Measurements from ENCODE around the gene IL1RN. TPM values are rescaled to one million over a fixed set of nuclear protein-coding genes. Genes with fewer than 3 reads are reported as not detected.

IL1RN gene
- total and polyA plus RNA-seq, 2 of the 13 experiments (the other 11 are each of a cell fraction or from before 2014, with no cell fraction given) = 21.2 to 101 TPM

DNA sequence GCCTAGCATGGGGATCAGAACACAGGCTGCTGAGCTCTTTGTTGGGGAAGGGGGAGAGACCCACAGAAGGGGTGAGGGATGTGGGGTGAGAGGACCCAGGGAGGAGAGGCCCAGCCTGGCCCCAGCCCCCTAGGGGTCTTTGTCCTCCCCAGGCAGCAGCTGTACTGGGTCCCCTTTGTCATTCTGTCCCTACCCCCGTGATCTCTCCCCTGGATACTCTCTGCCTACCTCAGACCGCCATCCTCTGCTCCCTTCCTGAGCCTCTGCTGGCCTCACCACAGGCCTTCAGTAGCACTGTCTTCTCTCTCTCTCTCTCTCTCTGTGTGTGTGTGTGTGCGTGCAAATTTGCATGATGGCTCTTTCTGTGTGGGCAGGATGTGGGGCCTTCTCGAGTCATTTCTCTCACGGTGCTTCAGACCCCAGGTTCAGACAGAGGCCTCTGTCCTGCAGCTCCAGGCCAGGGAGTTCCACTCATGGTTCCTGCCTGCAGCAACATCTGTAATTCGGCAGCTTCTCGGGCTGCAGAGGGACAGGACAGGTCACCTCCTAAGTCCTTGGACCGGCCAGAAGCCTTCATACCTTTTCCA is 47.7 kb downstream of the IL1RN start (continued):
- no peak for TF ChIP-seq ZNF510 (CRISPR knock-in tag; IDR thresholded peaks at IDR 0.05; ENCODE audit: low read depth)
- TF ChIP-seq GABPA (IDR thresholded peaks at IDR 0.05; ENCODE audit: low read depth, low read length) = no peak
- TF ChIP-seq GABPA (CRISPR knock-in tag; IDR thresholded peaks at IDR 0.05; ENCODE audit: low read depth) = no peak
- TF ChIP-seq ZSCAN22 (CRISPR knock-in tag; IDR thresholded peaks at IDR 0.05) = no peak
- TF ChIP-seq, protein P1, sequence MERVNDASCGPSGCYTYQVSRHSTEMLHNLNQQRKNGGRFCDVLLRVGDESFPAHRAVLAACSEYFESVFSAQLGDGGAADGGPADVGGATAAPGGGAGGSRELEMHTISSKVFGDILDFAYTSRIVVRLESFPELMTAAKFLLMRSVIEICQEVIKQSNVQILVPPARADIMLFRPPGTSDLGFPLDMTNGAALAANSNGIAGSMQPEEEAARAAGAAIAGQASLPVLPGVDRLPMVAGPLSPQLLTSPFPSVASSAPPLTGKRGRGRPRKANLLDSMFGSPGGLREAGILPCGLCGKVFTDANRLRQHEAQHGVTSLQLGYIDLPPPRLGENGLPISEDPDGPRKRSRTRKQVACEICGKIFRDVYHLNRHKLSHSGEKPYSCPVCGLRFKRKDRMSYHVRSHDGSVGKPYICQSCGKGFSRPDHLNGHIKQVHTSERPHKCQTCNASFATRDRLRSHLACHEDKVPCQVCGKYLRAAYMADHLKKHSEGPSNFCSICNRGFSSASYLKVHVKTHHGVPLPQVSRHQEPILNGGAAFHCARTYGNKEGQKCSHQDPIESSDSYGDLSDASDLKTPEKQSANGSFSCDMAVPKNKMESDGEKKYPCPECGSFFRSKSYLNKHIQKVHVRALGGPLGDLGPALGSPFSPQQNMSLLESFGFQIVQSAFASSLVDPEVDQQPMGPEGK (CRISPR knock-in tag; IDR thresholded peaks at IDR 0.05) = no peak
- TF ChIP-seq, protein P2, sequence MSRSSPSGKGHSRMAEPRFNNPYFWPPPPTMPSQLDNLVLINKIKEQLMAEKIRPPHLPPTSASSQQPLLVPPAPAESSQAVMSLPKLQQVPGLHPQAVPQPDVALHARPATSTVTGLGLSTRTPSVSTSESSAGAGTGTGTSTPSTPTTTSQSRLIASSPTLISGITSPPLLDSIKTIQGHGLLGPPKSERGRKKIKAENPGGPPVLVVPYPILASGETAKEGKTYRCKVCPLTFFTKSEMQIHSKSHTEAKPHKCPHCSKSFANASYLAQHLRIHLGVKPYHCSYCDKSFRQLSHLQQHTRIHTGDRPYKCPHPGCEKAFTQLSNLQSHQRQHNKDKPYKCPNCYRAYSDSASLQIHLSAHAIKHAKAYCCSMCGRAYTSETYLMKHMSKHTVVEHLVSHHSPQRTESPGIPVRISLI (CRISPR knock-in tag; IDR thresholded peaks at IDR 0.05; ENCODE audit: borderline replicate concordance) = no peak
- no peak for TF ChIP-seq ZNF703 (CRISPR knock-in tag; IDR thresholded peaks at IDR 0.05; ENCODE audit: borderline replicate concordance)
- TF ChIP-seq, protein P3, sequence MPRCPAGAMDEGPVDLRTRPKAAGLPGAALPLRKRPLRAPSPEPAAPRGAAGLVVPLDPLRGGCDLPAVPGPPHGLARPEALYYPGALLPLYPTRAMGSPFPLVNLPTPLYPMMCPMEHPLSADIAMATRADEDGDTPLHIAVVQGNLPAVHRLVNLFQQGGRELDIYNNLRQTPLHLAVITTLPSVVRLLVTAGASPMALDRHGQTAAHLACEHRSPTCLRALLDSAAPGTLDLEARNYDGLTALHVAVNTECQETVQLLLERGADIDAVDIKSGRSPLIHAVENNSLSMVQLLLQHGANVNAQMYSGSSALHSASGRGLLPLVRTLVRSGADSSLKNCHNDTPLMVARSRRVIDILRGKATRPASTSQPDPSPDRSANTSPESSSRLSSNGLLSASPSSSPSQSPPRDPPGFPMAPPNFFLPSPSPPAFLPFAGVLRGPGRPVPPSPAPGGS (CRISPR knock-in tag; IDR thresholded peaks at IDR 0.05) = no peak
- TF ChIP-seq, protein P4, sequence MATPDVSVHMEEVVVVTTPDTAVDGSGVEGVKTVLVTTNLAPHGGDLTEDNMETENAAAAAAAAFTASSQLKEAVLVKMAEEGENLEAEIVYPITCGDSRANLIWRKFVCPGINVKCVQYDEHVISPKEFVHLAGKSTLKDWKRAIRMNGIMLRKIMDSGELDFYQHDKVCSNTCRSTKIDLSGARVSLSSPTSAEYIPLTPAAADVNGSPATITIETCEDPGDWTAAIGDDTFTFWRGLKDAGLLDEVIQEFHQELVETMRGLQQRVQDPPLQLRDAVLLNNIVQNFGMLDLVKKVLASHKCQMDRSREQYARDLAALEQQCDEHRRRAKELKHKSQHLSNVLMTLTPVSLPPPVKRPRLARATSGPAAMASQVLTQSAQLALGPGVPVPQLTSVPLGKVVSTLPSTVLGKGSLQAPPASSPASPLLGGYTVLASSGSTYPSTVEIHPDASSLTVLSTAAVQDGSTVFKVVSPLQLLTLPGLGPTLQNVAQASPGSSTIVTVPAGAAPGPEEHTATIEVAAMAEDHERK (CRISPR knock-in tag; IDR thresholded peaks at IDR 0.05; ENCODE audit: low read depth) = no peak
- no peak for TF ChIP-seq ZNF781 (CRISPR knock-in tag; IDR thresholded peaks at IDR 0.05; ENCODE audit: borderline replicate concordance, not compliant biosample characterization)
- TF ChIP-seq ZNF317 (CRISPR knock-in tag; IDR thresholded peaks at IDR 0.05) = no peak
- no peak for TF ChIP-seq ZNF549 (CRISPR knock-in tag; IDR thresholded peaks at IDR 0.05)
- TF ChIP-seq, protein P5, sequence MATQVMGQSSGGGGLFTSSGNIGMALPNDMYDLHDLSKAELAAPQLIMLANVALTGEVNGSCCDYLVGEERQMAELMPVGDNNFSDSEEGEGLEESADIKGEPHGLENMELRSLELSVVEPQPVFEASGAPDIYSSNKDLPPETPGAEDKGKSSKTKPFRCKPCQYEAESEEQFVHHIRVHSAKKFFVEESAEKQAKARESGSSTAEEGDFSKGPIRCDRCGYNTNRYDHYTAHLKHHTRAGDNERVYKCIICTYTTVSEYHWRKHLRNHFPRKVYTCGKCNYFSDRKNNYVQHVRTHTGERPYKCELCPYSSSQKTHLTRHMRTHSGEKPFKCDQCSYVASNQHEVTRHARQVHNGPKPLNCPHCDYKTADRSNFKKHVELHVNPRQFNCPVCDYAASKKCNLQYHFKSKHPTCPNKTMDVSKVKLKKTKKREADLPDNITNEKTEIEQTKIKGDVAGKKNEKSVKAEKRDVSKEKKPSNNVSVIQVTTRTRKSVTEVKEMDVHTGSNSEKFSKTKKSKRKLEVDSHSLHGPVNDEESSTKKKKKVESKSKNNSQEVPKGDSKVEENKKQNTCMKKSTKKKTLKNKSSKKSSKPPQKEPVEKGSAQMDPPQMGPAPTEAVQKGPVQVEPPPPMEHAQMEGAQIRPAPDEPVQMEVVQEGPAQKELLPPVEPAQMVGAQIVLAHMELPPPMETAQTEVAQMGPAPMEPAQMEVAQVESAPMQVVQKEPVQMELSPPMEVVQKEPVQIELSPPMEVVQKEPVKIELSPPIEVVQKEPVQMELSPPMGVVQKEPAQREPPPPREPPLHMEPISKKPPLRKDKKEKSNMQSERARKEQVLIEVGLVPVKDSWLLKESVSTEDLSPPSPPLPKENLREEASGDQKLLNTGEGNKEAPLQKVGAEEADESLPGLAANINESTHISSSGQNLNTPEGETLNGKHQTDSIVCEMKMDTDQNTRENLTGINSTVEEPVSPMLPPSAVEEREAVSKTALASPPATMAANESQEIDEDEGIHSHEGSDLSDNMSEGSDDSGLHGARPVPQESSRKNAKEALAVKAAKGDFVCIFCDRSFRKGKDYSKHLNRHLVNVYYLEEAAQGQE (IDR thresholded peaks at IDR 0.05; ENCODE audit: borderline replicate concordance in 1 of 2, low read depth in 1 of 2, low read length in 2 of 2) = 0 out of 4 replicates have a peak, but pooled peaks of 1 of the 2 experiments have one; percentile 38
- TF ChIP-seq SYNCRIP (IDR thresholded peaks at IDR 0.05; ENCODE audit: insufficient read depth, low read depth, low read length) = no peak
- no peak for TF ChIP-seq SRSF9 (IDR thresholded peaks at IDR 0.05; ENCODE audit: borderline replicate concordance, insufficient read depth, low read depth, low read length, poor library complexity, severe bottlenecking)
- TF ChIP-seq, protein P6, sequence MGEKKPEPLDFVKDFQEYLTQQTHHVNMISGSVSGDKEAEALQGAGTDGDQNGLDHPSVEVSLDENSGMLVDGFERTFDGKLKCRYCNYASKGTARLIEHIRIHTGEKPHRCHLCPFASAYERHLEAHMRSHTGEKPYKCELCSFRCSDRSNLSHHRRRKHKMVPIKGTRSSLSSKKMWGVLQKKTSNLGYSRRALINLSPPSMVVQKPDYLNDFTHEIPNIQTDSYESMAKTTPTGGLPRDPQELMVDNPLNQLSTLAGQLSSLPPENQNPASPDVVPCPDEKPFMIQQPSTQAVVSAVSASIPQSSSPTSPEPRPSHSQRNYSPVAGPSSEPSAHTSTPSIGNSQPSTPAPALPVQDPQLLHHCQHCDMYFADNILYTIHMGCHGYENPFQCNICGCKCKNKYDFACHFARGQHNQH (CRISPR knock-in tag; IDR thresholded peaks at IDR 0.05) = no peak
- no peak for TF ChIP-seq TP53 (CRISPR knock-in tag; conservative IDR thresholded peaks at IDR 0.05)
- TF ChIP-seq SRF (IDR thresholded peaks at IDR 0.05; ENCODE audit: low read depth, low read length) = no peak
